ENCODE measurements around the gene RAPGEFL1. TPM values are rescaled to one million over a fixed set of nuclear protein-coding genes. Genes with fewer than 3 reads are reported as not detected.
"Not testable (repeated sequence)": the region's sequence is repeated elsewhere in the genome, so short reads cannot be mapped to it uniquely, and the experiment has no call there.

The RAPGEFL1 gene
- total and polyA plus RNA-seq, 10 of the 15 experiments (the other 5 are each of a cell fraction or from before 2014, with no cell fraction given) = 0.13 to 3.2 (median 1.5) TPM

GRCh38 chr17:40197965-40198456, 20.7 kb downstream of the RAPGEFL1 start:
- H3K4me3 ChIP-seq; FAIRE-seq; intact Hi-C loops (cut with micrococcal nuclease; ENCODE audit: unreplicated experiment); in situ Hi-C loops (cut with MboI); ATAC-seq; H3K36me3 ChIP-seq (ENCODE audit: control insufficient read depth in 2 of 2, insufficient read depth in 2 of 2, low read length in 1 of 2); H3K9ac ChIP-seq (ENCODE audit: control insufficient read depth, insufficient read depth, low read length); DNase-seq (ENCODE audit: low read depth, low spot score); H2AFZ ChIP-seq (ENCODE audit: control insufficient read depth, low read depth, low read length); H4K20me1 ChIP-seq (ENCODE audit: control insufficient read depth, insufficient read depth); H3K27me3 ChIP-seq (replicated peaks in 1 of 2; ENCODE audit: control insufficient read depth in 2 of 2, insufficient read depth in 2 of 2, low read length in 1 of 2); BruUV-seq (replicated peaks); H3K79me2 ChIP-seq (ENCODE audit: control insufficient read depth, insufficient read depth, low read length); H3K4me2 ChIP-seq (ENCODE audit: control insufficient read depth, insufficient read depth); H3K9me3 ChIP-seq (replicated peaks; ENCODE audit: control insufficient read depth, insufficient read depth, low read length); H3K27ac ChIP-seq (ENCODE audit: control insufficient read depth, insufficient read depth): not testable (repeated sequence)
- POLR2A ChIA-PET = interaction anchor here (0.7 to 1.6 kb wide), 3 partner anchors 20 to 91 kb away, joined by 3 to 15 read pairs (median 3); partner anchors contain the start of gene WIPF2
- SMC1A ChIA-PET (ENCODE audit: uncharacterized antibody, unreplicated experiment) = interaction anchor here (0.8 to 5.6 kb wide), 5 partner anchors 23 to 97 kb away, joined by 4 to 30 read pairs (median 4); partner anchors contain the start of gene CDC6
- TF ChIP-seq NFYB (IDR thresholded peaks at IDR 0.05; ENCODE audit: insufficient read depth, low read depth, low read length) = peak; percentile 71
- RAD21 ChIA-PET (ENCODE audit: unreplicated experiment) = interaction anchor here (0.7 to 3.3 kb wide), 8 partner anchors 13 to 185 kb away, joined by 3 to 19 read pairs (median 3); no protein-coding TSS in a partner anchor
- WGBS (ENCODE audit: insufficient coverage, insufficient replicate concordance, low lambda C conversion rate, missing lambda C conversion rate) = 78% methylated on average over 8 of the region's 8 CpGs
- CTCF ChIA-PET = interaction anchor here (1.1 to 9.4 kb wide), 9 partner anchors 11 to 157 kb away, joined by 3 to 186 read pairs (median 5); partner anchors contain the start of genes CDC6 and WIPF2
- H3K4me1 ChIP-seq (ENCODE audit: control insufficient read depth, insufficient read depth, low read length) = peaks cover 15% of the 10 kb centered on the region

- in situ Hi-C loops (cut with MboI) = no loop called here
- ATAC-seq (no peak), DNase-seq (ENCODE audit: low read depth, low spot score) (no peak), FAIRE-seq (no peak)
- Histone ChIP-seq H3K4me2 (ENCODE audit: control insufficient read depth, insufficient read depth) (no peak overlapping the region), H3K9ac (ENCODE audit: control insufficient read depth, insufficient read depth, low read length) (no peak overlapping the region), H3K27ac (ENCODE audit: control insufficient read depth, insufficient read depth) (no peak overlapping the region), H3K27me3 (replicated peaks in 1 of 2; ENCODE audit: control insufficient read depth in 2 of 2, insufficient read depth in 2 of 2, low read length in 1 of 2) (no peaks in the 10 kb centered on the region), H3K4me3 (no peak overlapping the region), H3K79me2 (ENCODE audit: control insufficient read depth, insufficient read depth, low read length) (no peaks in the 10 kb centered on the region), H3K4me1 (ENCODE audit: control insufficient read depth, insufficient read depth, low read length) (peaks cover 13% of the 10 kb centered on the region), H3K9me3 (replicated peaks; ENCODE audit: control insufficient read depth, insufficient read depth, low read length) (no peaks in the 10 kb centered on the region; the same call in 1 of the 3 replicates), H4K20me1 (ENCODE audit: control insufficient read depth, insufficient read depth) (no peaks in the 10 kb centered on the region), H3K36me3 (ENCODE audit: control insufficient read depth in 2 of 2, insufficient read depth in 2 of 2, low read length in 1 of 2) (no peaks in the 10 kb centered on the region), H2AFZ (ENCODE audit: control insufficient read depth, low read depth, low read length) (no peak overlapping the region)
- ChIA-PET RAD21 (ENCODE audit: unreplicated experiment) (interaction anchor here (0.7 to 3.3 kb wide), 6 partner anchors 47 to 185 kb away, joined by 3 to 19 read pairs (median 3); no protein-coding TSS in a partner anchor), CTCF (interaction anchor here (1.0 to 9.4 kb wide), 9 partner anchors 10 to 183 kb away, joined by 3 to 186 read pairs (median 4); partner anchors contain the start of genes CDC6 and WIPF2), POLR2A (interaction anchor here (0.7 to 1.6 kb wide), 3 partner anchors 20 to 91 kb away, joined by 3 to 15 read pairs (median 3); partner anchors contain the start of gene WIPF2), SMC1A (ENCODE audit: uncharacterized antibody, unreplicated experiment) (interaction anchor here (0.7 to 5.6 kb wide), 7 partner anchors 14 to 97 kb away, joined by 3 to 30 read pairs (median 4); partner anchors contain the start of gene CDC6)
- intact Hi-C loops (cut with micrococcal nuclease; ENCODE audit: unreplicated experiment) = no loop called here
- WGBS (ENCODE audit: insufficient coverage, insufficient replicate concordance, low lambda C conversion rate, missing lambda C conversion rate) = 79% methylated on average over 5 of the region's 5 CpGs
- no TSS peak for BruUV-seq (replicated peaks)
- TF ChIP-seq MTA2 (IDR thresholded peaks at IDR 0.05; ENCODE audit: low read depth) (no peak), JUND (IDR thresholded peaks at IDR 0.05; ENCODE audit: low read depth, low read length) (no peak), ELK1 (IDR thresholded peaks at IDR 0.05; ENCODE audit: low read depth, low read length) (no peak), KAT2A (conservative IDR thresholded peaks at IDR 0.05; ENCODE audit: control insufficient read depth, low read depth, low read length) (no peak), ZNF207 (IDR thresholded peaks at IDR 0.05; ENCODE audit: borderline replicate concordance) (no peak), E4F1 (IDR thresholded peaks at IDR 0.05; ENCODE audit: borderline replicate concordance, partially characterized antibody) (no peak)
Measured at GRCh38 chr17:40198576-40198975, 21.3 kb downstream of the RAPGEFL1 start.
